GM19023 (cell line): ENCODE data around the gene CBLC.

Experiments used
- ATAC-seq: cut with Tn5 transposase; IDR thresholded peaks from one replicate; pipeline ENCODE4 v1.9.1; 2021; ENCODE audit warnings: mild to moderate bottlenecking, moderate library complexity; ENCODE audit not compliant: unreplicated experiment

CBLC gene

DNA sequence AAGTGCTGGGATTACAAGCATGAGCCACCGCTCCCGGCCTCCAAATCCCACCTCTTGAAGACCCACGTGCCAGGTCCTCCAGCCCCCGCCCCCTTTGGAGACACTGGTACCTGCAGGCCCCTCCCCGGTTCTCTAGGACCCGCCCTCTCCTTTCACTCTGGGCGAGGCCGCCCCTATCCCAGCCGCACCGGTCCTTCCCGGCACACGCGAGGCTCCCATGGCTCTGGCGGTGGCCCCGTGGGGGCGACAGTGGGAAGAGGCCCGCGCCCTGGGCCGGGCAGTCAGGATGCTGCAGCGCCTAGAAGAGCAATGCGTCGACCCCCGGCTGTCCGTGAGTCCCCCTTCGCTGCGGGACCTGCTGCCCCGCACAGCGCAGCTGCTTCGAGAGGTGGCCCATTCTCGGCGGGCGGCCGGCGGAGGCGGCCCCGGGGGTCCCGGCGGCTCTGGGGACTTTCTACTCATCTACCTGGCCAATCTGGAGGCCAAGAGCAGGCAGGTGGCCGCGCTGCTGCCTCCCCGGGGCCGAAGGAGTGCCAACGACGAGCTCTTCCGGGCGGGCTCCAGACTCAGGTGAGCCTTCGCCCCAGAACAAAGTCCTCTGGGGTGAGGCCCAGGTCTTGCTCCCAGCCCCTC lies at the start of gene CBLC:
Gene CBLC (plus strand): TSS at position 176 of the 633 bp plus-strand sequence. CDS start 42 bp downstream, at position 218.
- ATAC-seq: no peak

GRCh38 chr19:44728178-44728577 lies 49.5 kb upstream of the CBLC start:
- ATAC-seq: no peak

DNA sequence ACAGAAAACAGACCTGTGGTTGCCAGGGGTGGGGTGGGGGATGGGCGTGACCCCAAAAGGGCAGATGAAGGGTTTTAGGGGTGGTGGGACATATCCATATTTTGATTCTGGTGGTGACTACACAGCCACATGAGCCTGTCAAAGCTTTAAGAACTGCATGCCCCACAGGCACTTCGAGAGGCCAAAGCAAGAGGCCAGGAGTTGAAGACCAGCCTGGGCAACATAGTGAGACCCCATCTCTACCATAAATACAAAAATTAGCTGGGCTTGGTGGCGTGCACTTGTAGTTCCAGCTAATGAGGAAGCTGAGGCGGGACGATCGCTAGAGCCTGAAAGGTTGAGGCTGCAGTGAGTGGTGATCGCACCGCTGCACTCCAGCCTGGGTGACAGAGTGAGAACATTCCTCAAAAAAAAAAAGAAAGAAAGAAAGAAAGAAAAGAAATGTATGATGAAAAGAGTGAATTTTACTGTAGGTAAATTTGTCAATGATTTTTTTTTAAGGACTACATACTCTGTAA lies 48.1 kb upstream of the CBLC start:
- no peak for ATAC-seq

DNA sequence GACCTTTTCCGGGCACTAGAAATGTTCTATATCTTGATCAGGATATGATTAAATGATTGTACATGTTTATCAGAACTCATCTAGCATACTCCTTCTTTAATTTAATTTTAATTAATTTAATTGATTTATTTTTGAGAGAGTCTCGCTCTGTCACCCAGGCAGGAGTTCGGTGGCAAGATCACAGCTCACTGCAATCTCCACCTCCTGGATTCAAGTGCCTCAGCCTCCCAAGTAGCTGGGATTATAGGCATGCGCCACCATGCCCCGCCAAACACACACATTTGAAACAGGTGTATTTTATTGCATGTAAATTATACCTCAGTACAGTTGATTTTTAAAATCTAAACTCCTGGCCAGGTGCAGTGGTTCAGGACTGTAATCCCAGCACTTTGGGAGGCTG lies 46.6 kb upstream of the CBLC start:
- ATAC-seq: no peak

GRCh38 chr19:44731622-44732021 lies 46.1 kb upstream of the CBLC start:
- no peak for ATAC-seq

DNA sequence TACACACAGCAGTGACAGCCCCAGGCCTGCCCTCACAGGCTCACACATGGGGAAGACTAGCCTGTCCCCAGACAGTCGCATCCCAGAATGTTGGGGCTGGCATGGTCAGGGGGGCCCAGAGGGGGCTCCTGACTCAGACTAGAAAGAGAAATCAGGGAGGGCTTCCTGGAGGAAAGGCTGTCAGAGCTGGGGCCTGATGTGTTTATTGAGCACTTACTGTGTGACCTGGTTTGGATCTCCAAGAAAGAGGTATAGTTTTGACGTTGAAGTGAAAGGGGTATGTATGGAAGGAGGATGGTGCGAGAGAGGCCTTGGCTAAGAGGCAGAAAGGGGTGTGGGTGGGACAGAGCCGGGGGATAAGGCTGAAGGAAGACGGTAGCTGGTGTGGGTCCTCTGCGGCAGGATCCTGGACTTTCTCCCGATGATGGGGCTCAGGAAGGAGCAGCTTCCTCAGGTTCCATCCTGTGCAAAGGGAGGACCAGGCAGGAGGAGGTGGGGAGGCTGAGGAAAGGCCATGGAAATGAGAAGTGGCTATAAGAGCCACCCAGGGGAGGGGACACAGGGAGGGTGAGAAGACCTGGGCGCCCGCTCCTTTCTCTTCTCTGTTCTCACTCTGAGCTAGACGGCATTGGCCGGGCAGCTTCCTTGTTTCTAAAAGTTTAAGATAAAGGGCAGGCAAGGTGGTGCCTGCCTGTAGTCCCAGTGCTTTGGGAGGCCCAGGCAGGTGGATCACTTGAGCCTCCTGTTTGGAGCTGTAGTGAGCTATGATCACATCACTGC lies 45.3 kb upstream of the CBLC start:
- ATAC-seq: no peak

- ATAC-seq: no peak
Observed at GRCh38 chr19:44734357-44734756, 43.3 kb upstream of the CBLC start.

DNA sequence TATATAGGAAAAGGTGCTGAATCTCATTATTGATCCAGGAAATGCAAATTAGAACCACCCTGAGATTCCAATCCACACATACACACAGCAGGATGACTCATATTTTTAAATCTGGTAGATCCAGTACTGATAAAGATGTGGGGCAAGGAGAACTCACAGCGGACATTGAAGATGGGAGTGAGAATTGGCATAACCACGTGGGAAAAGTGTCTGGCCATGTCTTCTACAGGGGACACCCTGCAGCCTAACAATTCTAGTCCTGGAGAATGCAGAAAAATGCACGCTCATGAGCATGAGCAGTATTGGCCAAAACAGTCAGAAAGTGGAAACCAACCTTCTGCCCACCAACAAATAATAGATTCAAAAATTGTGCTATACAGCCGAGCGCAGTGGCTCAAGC lies 42.7 kb upstream of the CBLC start:
- no peak for ATAC-seq

DNA sequence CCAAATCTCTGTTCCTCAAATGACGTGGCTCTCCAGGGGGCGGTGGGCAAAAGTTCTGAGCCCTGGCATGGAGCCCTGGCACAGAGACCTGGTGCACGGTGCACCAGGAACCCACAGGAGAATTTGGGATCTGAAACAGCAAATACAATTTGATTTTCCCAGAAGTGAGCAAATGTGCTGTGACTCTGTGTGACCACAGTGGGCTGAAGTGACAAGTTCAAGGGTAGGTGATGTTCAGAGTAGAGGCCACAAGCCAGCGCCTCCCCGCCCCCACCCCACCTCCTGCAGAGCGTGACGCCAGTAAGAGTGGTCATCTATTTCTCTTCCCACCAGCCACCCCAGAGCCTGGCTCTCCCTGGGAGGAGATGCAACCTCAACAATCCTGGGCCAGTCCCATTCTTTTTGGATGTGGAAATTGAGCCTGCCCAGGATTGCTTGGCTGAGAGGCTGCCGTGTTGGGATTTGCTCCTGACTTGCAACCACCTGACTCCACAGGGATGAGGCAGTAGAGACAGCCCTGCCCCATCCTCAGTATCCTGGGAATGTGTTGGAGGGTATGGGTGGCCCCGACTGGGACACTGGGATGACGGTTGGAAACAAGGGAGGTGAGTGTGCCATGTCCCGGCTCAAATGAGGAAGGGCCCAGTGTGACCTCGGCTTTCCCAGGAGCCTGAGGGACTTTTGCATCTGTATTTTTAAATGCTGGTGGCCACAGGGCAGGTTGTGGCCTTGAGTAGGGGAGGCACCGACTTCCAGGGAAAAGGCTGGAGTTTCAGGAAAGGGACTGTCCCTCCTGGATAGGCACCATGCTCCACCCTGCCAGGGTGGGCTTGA lies 40.2 kb upstream of the CBLC start:
- no peak for ATAC-seq

- ATAC-seq: no peak
Observed at GRCh38 chr19:44738136-44738535, 39.6 kb upstream of the CBLC start.

DNA sequence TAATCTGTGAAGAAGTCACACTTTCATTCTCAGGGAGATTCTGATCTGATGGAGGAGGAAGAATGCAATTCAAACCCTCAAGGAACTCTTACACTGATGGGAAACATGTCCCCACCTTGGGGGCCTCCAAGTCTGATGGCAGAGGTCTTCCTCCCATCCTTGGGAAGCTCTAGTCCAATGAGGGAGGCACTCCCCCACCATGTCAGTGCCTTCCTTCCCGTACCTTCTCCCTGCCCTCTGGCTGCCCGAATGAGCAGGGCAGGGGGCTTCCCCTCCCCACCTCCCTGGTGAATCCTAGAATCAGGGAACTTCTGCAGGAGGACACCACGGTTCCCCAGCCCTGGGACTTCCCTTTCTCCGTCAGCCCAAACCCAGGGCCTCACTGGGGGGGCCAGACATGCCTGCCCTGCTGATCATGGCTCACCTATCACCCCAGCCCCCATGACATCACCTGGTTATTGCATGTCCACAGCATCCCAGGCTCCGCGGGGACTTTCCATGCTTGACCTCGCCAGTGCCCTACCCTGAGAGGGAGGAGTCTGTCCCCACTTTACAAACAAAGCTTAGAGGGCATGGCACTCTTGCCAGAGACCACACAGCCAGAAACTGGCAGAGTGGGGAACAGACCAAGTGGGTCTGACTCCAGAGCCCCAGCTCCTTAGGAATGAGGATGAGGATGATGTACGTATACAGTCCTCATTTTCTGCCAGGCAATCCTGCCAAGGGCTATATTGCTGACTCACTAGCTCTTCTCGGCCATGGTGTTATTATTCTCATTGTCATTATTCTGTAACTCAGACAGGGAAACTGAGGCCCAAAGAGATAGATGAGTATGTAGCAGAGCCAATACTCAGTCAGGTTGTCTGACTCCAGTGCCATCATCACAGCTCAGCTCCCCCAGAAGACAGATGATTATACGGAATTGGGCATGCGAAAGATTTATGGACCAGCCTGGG lies 38.8 kb upstream of the CBLC start:
- no peak for ATAC-seq

GRCh38 chr19:44740351-44740824 lies 37.3 kb upstream of the CBLC start:
- no peak for ATAC-seq

DNA sequence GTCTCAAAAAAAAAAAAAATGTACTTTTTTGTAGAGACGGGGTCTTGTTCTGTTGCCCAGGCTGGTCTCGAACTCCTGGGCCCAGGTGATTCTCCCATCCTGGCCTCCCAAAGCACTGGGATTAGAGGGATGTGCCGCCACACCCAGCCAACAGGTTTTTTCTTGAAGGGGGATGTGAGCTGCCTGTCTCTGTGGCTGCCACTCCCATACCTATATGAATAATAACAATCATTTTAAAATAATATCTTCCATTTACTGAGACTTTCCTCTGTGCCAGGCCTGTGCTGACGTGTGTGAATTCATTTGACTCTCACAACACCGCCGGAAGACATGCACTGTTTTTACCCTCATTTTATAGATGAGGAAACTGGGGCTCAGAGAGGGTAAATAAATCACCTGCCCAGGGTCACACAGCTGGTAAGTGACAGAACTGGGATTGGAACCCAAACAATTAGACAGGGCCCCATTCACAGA lies 36.4 kb upstream of the CBLC start:
- no peak for ATAC-seq

DNA sequence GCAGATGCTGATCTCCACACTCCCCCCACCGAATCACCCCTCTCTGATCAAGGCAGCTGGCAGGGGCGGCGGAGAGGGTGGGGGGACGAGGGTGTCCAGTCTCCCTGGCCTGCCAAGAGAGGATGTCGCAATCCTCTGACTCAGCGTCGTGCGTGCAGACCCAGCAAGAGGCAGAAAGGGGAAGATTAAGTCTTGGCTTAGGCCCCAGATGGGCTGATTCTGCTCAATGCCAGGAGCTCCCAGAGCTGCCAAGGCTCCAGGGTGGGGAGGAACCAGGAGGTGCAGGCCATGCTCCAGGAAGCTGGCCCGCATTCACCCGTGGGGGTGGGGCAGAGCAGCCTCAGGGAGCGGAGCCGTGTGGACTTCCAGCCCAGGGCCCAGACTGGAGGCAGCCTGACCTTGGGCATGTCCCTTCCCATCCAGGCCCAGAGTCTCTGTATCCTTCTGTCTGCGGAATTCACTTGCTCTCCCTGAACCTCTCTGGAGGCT lies 35.8 kb upstream of the CBLC start:
- no peak for ATAC-seq

DNA sequence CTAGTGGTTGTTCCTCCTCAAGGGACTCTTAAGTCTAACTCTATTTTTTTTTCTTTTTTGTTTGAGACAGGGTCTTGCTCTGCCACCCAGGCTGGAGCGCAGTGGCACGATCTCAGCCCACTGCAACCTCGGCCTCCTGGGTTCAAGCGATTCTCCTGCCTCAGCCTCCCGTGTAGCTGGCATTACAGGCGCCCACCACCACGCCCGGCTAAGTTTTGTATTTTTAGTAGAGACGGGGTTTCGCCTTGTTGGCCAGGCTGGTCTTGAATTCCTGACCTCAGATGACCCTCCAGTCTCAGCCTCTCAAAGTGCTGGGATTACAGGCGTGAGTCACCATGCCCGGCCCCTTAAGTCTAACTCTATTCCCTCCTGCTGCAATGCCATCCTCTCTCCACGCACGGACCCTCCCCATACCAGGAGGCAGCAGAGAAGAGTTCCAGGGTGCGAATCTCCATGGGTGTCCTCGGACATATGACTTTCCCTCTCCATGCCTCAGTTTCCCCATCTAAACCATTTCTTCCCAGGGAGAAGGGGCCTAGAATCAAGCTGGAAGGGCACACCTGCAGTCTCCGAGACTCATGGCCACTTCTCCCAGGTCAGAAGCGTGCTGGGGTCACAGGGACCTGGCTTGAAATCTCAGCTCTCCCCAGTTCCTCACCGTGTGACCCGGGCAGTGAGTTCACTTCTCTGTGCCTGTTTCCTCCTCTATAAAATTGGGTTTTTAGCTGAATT lies 35.2 kb upstream of the CBLC start:
- no peak for ATAC-seq

DNA sequence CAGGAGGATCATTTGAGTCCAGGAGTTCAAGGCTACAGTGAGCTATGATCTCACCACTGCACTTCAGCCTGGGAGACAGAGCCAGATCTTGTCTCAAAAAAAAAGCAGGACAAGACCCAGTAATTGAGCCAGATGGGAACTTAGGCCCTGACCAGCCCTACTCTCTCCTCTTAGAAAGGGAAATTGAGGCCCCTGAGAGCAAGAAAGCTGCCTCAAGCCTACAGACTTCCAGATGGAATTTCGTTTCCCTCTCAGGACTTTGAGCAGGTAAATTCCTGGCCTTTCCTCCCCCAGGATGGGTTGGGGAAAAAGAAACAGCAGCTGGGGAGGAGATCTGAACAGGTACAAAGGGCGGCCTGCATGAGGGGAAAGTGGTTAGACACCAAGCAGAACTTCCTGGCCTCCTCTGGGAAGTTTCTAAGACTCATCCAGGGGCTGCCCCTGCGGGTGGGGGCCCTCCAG lies 32.8 kb upstream of the CBLC start:
- no peak for ATAC-seq

GRCh38 chr19:44745341-44745831 lies 32.3 kb upstream of the CBLC start:
- ATAC-seq: no peak

- no peak for ATAC-seq
Observed at GRCh38 chr19:44745887-44746600, 31.6 kb upstream of the CBLC start.
